GM12801 (cell line): Measurements from ENCODE around the gene FARP1.

Source experiments
- CTCF ChIP-seq: IDR thresholded peaks from one replicate; pipeline ENCODE4 v1.5.1; 2011; ENCODE audit warnings: control low read depth; ENCODE audit not compliant: insufficient read length; ENCODE audit errors: extremely low read depth

FARP1 gene

GRCh38 chr13:98441056-98441676 is 298.3 kb downstream of the FARP1 start:
- TF ChIP-seq CTCF: no peak

GRCh38 chr13:98442391-98443230 is 299.7 kb downstream of the FARP1 start:
- TF ChIP-seq CTCF: no peak

- no peak for TF ChIP-seq CTCF
These were observed 300.4 kb downstream of the FARP1 start for GRCh38 chr13:98443329-98443728.

GRCh38 chr13:98443800-98444325 is 301.0 kb downstream of the FARP1 start:
- TF ChIP-seq CTCF: no peak

GRCh38 chr13:98444381-98444780 is 301.5 kb downstream of the FARP1 start:
- no peak for TF ChIP-seq CTCF

GRCh38 chr13:98445340-98446233 is 302.7 kb downstream of the FARP1 start:
- TF ChIP-seq CTCF: peak; percentile 65

GRCh38 chr13:98446234-98446621 is 303.3 kb downstream of the FARP1 start:
- no peak for TF ChIP-seq CTCF
